HG02884 (cell line): ENCODE data around the gene VWA3B.
"Not testable (repeated sequence)": the region's sequence is repeated elsewhere in the genome, so short reads cannot be mapped to it uniquely, and the experiment has no call there.

ENCODE experiments used
- ATAC-seq: cut with Tn5 transposase; IDR thresholded peaks from one replicate; pipeline ENCODE4 v1.9.1; 2021; ENCODE audit warnings: mild to moderate bottlenecking, moderate library complexity; ENCODE audit not compliant: unreplicated experiment

Gene VWA3B

GRCh38 chr2:98086491-98087446, at the start of gene VWA3B:
Gene VWA3B, plus strand, starts transcription at chr2:98087167. Its CDS starts 5,926 bp downstream, at chr2:98093093.
- ATAC-seq = peak; percentile 86

GRCh38 chr2:98037206-98037605, 49.8 kb upstream of the VWA3B start:
- no peak for ATAC-seq

- no peak for ATAC-seq
Observed at GRCh38 chr2:98037666-98038336, 49.2 kb upstream of the VWA3B start.

- no peak for ATAC-seq
Observed at GRCh38 chr2:98039085-98039756, 47.7 kb upstream of the VWA3B start.

- ATAC-seq = no peak
Observed at GRCh38 chr2:98040331-98040939, 46.5 kb upstream of the VWA3B start.

GRCh38 chr2:98043101-98043500, 43.9 kb upstream of the VWA3B start:
- ATAC-seq = no peak

GRCh38 chr2:98044730-98045129, 42.2 kb upstream of the VWA3B start:
- ATAC-seq = not testable (repeated sequence)

GRCh38 chr2:98050070-98050469, 36.9 kb upstream of the VWA3B start:
- ATAC-seq = no peak

GRCh38 chr2:98058191-98058975, 28.6 kb upstream of the VWA3B start:
- no peak for ATAC-seq

- no peak for ATAC-seq
Observed at GRCh38 chr2:98060277-98060676, 26.7 kb upstream of the VWA3B start.

GRCh38 chr2:98063291-98063854, 23.6 kb upstream of the VWA3B start:
- ATAC-seq = no peak

GRCh38 chr2:98065808-98066207, 21.2 kb upstream of the VWA3B start:
- no peak for ATAC-seq

GRCh38 chr2:98067160-98067559, 19.8 kb upstream of the VWA3B start:
- ATAC-seq = no peak

GRCh38 chr2:98070081-98070480, 16.9 kb upstream of the VWA3B start:
- ATAC-seq = no peak

- no peak for ATAC-seq
Observed at GRCh38 chr2:98072442-98072841, 14.5 kb upstream of the VWA3B start.

GRCh38 chr2:98078701-98079100, 8.3 kb upstream of the VWA3B start:
- no peak for ATAC-seq

- no peak for ATAC-seq
Observed at GRCh38 chr2:98084151-98084868, 2.7 kb upstream of the VWA3B start.

- ATAC-seq = no peak
Observed at GRCh38 chr2:98084869-98085238, 2.1 kb upstream of the VWA3B start.

- no peak for ATAC-seq
Observed at GRCh38 chr2:98085649-98086048, 1.3 kb upstream of the VWA3B start.
